Neutrophil (primary cell): ENCODE data around the gene SYT15.

Experiments
- H3K27ac ChIP-seq: fragments of 200-600 bp; sonication (generic); 2 replicates; pipeline ENCODE4 v1.5.1; 2016; ENCODE audit warnings: mild to moderate bottlenecking, moderate library complexity
- H3K27me3 ChIP-seq: fragments of 200-600 bp; sonication (generic); 2 replicates; pipeline ENCODE4 v1.6.0; 2016; ENCODE audit warnings: mild to moderate bottlenecking
- H3K36me3 ChIP-seq: fragments of 200-600 bp; sonication (generic); 2 replicates; pipeline ENCODE4 v1.5.1; 2017
- H3K4me1 ChIP-seq, 2 experiments: fragments of 200-600 bp in 1 of 2; sonication (generic) in 1 of 2; 1 replicate in 1 of 2; 2 replicates in 1 of 2; pipeline versions ENCODE4 v1.5.1 to v1.6.1; 2013 to 2016; ENCODE audit warnings: low read depth in 1 of 2, low read length in 1 of 2, mild to moderate bottlenecking in 1 of 2, moderate library complexity in 1 of 2; ENCODE audit not compliant: control insufficient read depth in 1 of 2, insufficient read depth in 1 of 2
- H3K4me3 ChIP-seq, 2 experiments: fragments of 200-600 bp in 1 of 2; sonication (generic) in 1 of 2; 1 replicate in 1 of 2; 2 replicates in 1 of 2; pipeline ENCODE4 v1.5.1; 2013 to 2016; ENCODE audit warnings: low read depth in 1 of 2, low read length in 1 of 2, mild to moderate bottlenecking in 1 of 2, moderate library complexity in 1 of 2
- H3K9me3 ChIP-seq: fragments of 200-600 bp; sonication (generic); 2 replicates; pipeline ENCODE4 v1.5.1; 2016
- TF ChIP-seq, protein P1 (sequence below): fragments of 200-600 bp; sonication (generic); IDR thresholded peaks from 2 replicates; pipeline ENCODE4 v1.5.1; 2016; ENCODE audit warnings: antibody characterized with exemption

SYT15 gene

DNA sequence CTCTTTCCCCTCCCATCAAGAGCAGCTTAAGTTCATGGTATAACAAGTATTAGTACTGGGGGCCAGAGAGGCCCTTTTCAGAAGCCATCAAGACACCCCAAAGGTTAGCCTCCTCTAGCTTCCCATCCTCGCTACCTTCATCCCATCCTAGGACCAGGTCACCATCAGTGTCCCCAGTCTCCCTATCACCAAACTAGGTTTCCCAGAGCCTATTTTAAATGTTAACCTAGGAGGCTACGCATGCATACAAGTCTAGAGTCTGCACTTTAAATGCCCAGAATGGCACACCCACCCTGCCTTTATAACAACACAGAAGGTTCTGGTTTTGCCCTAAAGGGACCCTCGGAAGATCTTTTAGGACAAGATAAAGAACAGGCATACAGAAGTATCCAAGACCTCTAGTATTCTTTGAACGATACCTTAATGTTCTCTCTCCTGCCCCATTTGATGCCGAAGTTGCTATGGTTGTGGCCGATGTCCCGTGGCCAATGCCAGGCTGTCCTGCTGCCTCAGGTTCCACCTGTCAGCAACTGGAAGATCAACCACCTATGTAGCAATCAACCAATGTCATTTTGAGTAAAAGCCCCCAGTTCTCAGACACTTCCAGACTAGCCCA is 24.7 kb upstream of the SYT15 start:
- Histone ChIP-seq H3K4me1 (no peaks in the 10 kb centered on the region), H3K36me3 (no peaks in the 10 kb centered on the region), H3K27ac (no peak overlapping the region), H3K4me3 (no peak overlapping the region), H3K27me3 (peaks cover 85% of the 10 kb centered on the region), H3K9me3 (no peaks in the 10 kb centered on the region)
- TF ChIP-seq, protein P1, sequence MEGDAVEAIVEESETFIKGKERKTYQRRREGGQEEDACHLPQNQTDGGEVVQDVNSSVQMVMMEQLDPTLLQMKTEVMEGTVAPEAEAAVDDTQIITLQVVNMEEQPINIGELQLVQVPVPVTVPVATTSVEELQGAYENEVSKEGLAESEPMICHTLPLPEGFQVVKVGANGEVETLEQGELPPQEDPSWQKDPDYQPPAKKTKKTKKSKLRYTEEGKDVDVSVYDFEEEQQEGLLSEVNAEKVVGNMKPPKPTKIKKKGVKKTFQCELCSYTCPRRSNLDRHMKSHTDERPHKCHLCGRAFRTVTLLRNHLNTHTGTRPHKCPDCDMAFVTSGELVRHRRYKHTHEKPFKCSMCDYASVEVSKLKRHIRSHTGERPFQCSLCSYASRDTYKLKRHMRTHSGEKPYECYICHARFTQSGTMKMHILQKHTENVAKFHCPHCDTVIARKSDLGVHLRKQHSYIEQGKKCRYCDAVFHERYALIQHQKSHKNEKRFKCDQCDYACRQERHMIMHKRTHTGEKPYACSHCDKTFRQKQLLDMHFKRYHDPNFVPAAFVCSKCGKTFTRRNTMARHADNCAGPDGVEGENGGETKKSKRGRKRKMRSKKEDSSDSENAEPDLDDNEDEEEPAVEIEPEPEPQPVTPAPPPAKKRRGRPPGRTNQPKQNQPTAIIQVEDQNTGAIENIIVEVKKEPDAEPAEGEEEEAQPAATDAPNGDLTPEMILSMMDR: no peak

DNA sequence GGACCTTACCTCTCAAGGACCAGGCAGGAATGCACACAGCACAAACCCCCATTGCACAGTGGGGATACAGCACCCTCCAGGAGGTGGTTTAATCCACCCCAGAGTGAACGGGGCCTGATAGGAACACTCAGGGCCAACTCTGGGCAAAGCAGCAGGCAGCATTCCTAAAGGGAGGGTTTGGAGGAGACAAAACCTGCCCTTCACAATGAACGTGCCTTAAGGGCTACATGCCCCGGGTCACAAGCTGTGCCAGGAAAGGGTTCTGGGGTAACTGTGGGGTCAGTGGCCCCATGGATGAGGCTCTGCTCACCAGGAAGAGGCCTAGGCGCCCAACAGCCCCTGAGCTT is 23.6 kb upstream of the SYT15 start:
- H3K4me1 ChIP-seq: no peaks in the 10 kb centered on the region
- no peaks in the 10 kb centered on the region for H3K36me3 ChIP-seq
- TF ChIP-seq, protein P1: no peak
- H3K27me3 ChIP-seq: peaks cover 96% of the 10 kb centered on the region
- H3K4me3 ChIP-seq: no peak overlapping the region
- no peak overlapping the region for H3K27ac ChIP-seq
- no peaks in the 10 kb centered on the region for H3K9me3 ChIP-seq

DNA sequence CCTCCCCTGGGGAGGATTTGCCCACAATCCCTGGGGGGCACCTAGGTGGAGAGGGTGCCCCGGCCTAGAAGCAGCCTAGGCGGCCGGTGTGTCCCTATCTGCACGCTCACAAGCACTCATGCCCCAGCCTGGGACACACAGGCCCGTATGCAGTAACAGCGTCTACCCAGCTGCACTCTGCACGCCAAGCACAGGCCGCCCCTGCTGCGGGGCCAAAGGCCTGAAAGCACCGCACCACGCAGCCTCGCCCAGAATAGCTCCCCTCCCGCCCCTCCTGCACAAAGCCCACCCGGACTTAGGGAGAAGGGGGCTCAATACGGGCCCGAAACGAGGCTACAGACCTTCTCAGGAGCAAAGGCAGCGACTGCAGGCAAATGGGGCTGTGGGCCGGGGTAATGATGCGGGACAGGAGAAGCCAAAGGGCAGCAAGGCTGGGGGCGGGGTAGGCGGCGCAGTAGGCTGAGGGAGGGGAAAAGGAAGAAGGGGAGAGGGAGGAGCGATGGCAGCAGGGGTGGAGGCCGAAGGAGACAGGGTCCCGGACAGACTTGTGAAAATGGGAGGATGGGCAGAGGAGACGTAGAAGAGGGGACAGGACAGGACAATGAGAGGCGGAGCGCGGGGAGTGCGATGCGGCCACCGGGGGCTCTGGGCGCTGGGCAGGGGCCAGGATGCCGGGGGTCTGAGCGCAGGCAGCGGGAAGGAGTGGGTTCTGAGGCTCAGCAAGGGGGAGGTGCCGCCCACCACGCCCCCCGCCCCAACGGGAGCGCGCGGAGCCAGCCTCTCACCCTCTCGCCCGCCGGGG is 23.0 kb upstream of the SYT15 start:
- no peaks in the 10 kb centered on the region for H3K9me3 ChIP-seq
- no peaks in the 10 kb centered on the region for H3K36me3 ChIP-seq
- H3K4me1 ChIP-seq: no peaks in the 10 kb centered on the region
- TF ChIP-seq, protein P1: no peak
- H3K27ac ChIP-seq: no peak overlapping the region
- no peak overlapping the region for H3K4me3 ChIP-seq
- H3K27me3 ChIP-seq: peaks cover 99% of the 10 kb centered on the region

DNA sequence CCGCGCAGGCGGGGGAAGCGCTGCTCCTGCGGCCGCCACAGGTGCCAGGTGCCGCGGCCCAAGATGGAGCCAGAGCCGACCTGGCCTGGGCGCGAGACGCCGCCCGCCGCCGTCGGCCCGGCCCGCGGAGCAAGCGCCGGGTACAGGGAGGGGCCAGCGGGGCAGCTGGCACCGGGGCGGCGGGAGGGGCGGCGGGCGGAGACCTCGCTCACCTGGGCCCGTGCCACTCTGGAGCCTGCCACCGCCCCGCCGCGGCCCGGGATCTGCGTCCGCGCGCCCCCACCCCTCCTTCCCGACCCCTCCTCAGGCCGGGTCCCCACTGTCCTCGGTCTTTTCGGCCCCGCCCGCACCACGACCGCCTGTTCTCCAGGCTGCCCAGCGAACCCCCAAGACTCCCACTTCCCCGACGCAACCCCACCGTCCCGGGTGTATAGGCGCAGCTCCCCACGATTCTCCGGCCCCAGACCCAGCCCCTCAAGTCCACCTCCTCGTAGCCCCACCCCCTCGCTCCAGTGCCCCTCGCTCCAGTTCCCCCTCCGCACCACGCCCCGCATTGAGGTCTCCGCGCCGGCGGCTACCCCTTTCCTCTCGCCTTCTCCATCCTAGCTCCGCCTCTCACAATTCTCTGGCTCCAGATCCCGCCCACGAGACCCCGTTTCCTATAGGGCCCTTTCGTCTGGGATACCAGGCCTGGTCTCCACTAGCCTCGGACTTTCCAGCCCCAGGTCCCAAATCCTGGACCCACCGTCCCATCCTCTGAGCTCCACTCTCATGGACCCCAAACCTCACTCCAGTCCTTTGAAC is 22.2 kb upstream of the SYT15 start, which contains the start of gene GPRIN2:
TSS of gene GPRIN2 (minus strand) at position 144 of the 804 bp plus-strand sequence. CDS start 5,922 bp downstream, outside the sequence.
- TF ChIP-seq, protein P1: no peak
- Histone ChIP-seq H3K4me3 (no peak within 1 kb of the TSS), H3K4me1 (no peaks in the 10 kb centered on the region), H3K27me3 (peaks cover 95% of the 10 kb centered on the region), H3K27ac (no peak within 1 kb of the TSS), H3K36me3 (no peaks in the 10 kb centered on the region), H3K9me3 (no peaks in the 10 kb centered on the region)

GRCh38 chr10:46557319-46558121 is 21.4 kb upstream of the SYT15 start:
- H3K27me3 ChIP-seq: peaks cover 88% of the 10 kb centered on the region

More at GRCh38 chr10:46557319-46558121, 21.4 kb upstream of the SYT15 start:
- TF ChIP-seq, protein P1: no peak
- Histone ChIP-seq H3K4me1 (no peaks in the 10 kb centered on the region), H3K9me3 (no peaks in the 10 kb centered on the region), H3K4me3 (no peak overlapping the region), H3K36me3 (no peaks in the 10 kb centered on the region), H3K27ac (no peak overlapping the region)
